Ovary (tissue), 3 donors: ENCODE data around the gene SPATA3.

Experiments
- EP300 ChIP-seq: sonication (generic); formaldehyde crosslinking; IDR thresholded peaks from one replicate; pipeline ENCODE4 v1.6.1; 2017; ENCODE audit warnings: antibody characterized with exemption
- POLR2A ChIP-seq: fragments of 450-650 bp; IDR thresholded peaks from one replicate; pipeline ENCODE4 v1.6.1; 2017; ENCODE audit warnings: antibody characterized with exemption, mild to moderate bottlenecking, moderate library complexity
- TF ChIP-seq, protein P1 (sequence below), 3 donors: fragments of 450-650 bp in 2 of 3; fragments of 200-600 bp in 1 of 3; IDR thresholded peaks; one replicate each; pipeline versions ENCODE4 v1.5.1 to v1.8.0; 2016 to 2022; ENCODE audit warnings: antibody characterized with exemption in 3 of 3, mild to moderate bottlenecking in 1 of 3
- donor health status: DM: no; HTN: no; CAD: no.

GRCh38 chr2:230972046-230972445, 23.9 kb upstream of the SPATA3 start:
- TF ChIP-seq, protein P1, sequence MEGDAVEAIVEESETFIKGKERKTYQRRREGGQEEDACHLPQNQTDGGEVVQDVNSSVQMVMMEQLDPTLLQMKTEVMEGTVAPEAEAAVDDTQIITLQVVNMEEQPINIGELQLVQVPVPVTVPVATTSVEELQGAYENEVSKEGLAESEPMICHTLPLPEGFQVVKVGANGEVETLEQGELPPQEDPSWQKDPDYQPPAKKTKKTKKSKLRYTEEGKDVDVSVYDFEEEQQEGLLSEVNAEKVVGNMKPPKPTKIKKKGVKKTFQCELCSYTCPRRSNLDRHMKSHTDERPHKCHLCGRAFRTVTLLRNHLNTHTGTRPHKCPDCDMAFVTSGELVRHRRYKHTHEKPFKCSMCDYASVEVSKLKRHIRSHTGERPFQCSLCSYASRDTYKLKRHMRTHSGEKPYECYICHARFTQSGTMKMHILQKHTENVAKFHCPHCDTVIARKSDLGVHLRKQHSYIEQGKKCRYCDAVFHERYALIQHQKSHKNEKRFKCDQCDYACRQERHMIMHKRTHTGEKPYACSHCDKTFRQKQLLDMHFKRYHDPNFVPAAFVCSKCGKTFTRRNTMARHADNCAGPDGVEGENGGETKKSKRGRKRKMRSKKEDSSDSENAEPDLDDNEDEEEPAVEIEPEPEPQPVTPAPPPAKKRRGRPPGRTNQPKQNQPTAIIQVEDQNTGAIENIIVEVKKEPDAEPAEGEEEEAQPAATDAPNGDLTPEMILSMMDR (IDR thresholded peaks at IDR 0.05): no peak
- TF ChIP-seq EP300 (no peak), POLR2A (no peak)
